Kidney (tissue), 14 donors: ENCODE results near the gene LRFN5. TPM values are rescaled to one million over a fixed set of nuclear protein-coding genes. Genes with fewer than 3 reads are reported as not detected.

Experiments
- DNase-seq, 5 donors: peaks; one replicate each; pipeline ENCODE4 v3.0.0-alpha.2; 2013 to 2020
- FAIRE-seq: peaks from 2 replicates; lab custom pipeline; 2012; peaks lifted over from hg19 to GRCh38; lab: Jason Lieb, UNC
- H3K27ac ChIP-seq, 2 donors: one replicate each; pipeline ENCODE4 v1.7.0; 2013; ENCODE audit warnings: low read depth in 2 of 2, low read length in 2 of 2, inconsistent platforms in 1 of 2
- H3K27me3 ChIP-seq: one replicate; pipeline ENCODE4 v1.7.1; 2013; ENCODE audit warnings: low read length, inconsistent platforms; ENCODE audit not compliant: control insufficient read depth, insufficient read depth
- H3K36me3 ChIP-seq, 3 donors: one replicate each; pipeline versions ENCODE4 v1.7.0 to v1.7.1; 2013; ENCODE audit warnings: low read length in 3 of 3, control low read depth in 1 of 3, inconsistent platforms in 1 of 3; ENCODE audit not compliant: insufficient read depth in 3 of 3, control insufficient read depth in 2 of 3
- H3K4me1 ChIP-seq, 3 donors: one replicate each; pipeline versions ENCODE4 v1.7.0 to v1.7.1; 2013; ENCODE audit warnings: low read length in 3 of 3, inconsistent platforms in 1 of 3, low read depth in 1 of 3; ENCODE audit not compliant: control insufficient read depth in 2 of 3, insufficient read depth in 2 of 3
- H3K4me3 ChIP-seq, 3 donors: one replicate each; pipeline versions ENCODE4 v1.7.0 to v1.8.1; 2013; ENCODE audit warnings: low read length in 3 of 3, control low read depth in 1 of 3, inconsistent platforms in 1 of 3
- H3K9ac ChIP-seq, 3 donors: one replicate each; pipeline versions ENCODE4 v1.7.0 to v1.7.1; 2013; ENCODE audit warnings: low read length in 3 of 3, control low read depth in 1 of 3, inconsistent platforms in 1 of 3
- H3K9me3 ChIP-seq, 3 donors: one replicate each; pipeline versions ENCODE4 v1.7.0 to v1.7.1; 2013; ENCODE audit warnings: low read length in 3 of 3, control low read depth in 1 of 3, inconsistent platforms in 1 of 3; ENCODE audit not compliant: control insufficient read depth in 2 of 3, insufficient read depth in 1 of 3
- CTCF ChIP-seq: IDR thresholded peaks from 3 replicates; pipeline ENCODE4 v1.5.1; 2012; ENCODE audit warnings: mild to moderate bottlenecking, moderate library complexity, borderline replicate concordance; ENCODE audit not compliant: insufficient read depth; ENCODE audit errors: extremely low read depth
- intact Hi-C: fragments of 100-400 bp; cut with DNase I; formaldehyde crosslinking; loops from one replicate; pipeline ENCODE4 v1.11.1; 2022
- polyA plus RNA-seq: library from polyadenylated mRNA; stranded (reverse); fragments of 350-450 nt; fragmentation: Illumina TruSeq; extraction: RNeasy Lipid Tissue Mini Kit (QIAGEN cat#74804); gene quantifications from one replicate; pipeline ENCODE4 v1.2.3, GENCODE V29; 2014; ENCODE audit warnings: low read depth, low replicate concordance; ENCODE audit not compliant: insufficient read depth
- total RNA-seq: library from RNA; stranded (reverse); fragmentation: NEBNext Ultra II Directional; extraction: Animal tissue kit (Norgen Biotek cat#: 25700); gene quantifications from one replicate; pipeline ENCODE4 v1.2.1, GENCODE V29; 2021
- donor health status: control.
- donor health status: control.
- donor health status: control.
- donor health status: control.
- donor health status: control.
- donor health status: DM: yes; HTN: yes; CAD: no.
- donor health status: Normal renal cell carcinoma (clear cell type).

LRFN5 gene
- total and polyA plus RNA-seq, 2 donors from 2014 or later = 1.5 to 2.4 TPM

GRCh38 chr14:41629876-41630275 lies 23.2 kb downstream of the LRFN5 start:
- Histone ChIP-seq H3K9me3 (no peaks in the 10 kb centered on the region), H3K27ac (no peak overlapping the region), H3K9ac (no peak overlapping the region), H3K36me3 (no peaks in the 10 kb centered on the region), H3K4me1 (no peaks in the 10 kb centered on the region), H3K27me3 (no peaks in the 10 kb centered on the region), H3K4me3 (no peak overlapping the region)
- no peak for TF ChIP-seq CTCF
- intact Hi-C loops = no loop called here
- DNase-seq = no peak
- FAIRE-seq = no peak

DNA sequence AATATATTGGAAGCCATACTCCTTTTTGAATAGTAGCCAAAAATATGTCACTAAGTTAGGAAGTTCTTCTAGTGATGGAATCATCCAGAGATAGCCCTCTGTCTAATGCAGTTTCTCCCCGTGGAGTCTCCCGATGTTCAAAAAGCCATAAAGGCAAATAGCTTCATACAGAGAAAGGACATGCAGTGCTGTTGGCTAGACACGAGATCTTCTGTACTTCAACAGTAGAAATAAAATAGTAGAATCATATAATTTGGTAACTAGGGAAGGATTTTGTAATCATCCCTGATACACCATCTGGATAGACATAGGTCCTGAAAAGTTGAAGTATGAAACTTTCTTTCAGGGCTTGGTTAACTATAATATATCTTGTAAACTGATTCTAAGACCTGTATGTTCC lies 27.6 kb downstream of the LRFN5 start:
- intact Hi-C loops = no loop called here
- H3K36me3 ChIP-seq = no peaks in the 10 kb centered on the region
- DNase-seq (no peak), FAIRE-seq (no peak)
- H3K9ac ChIP-seq = no peak overlapping the region
- TF ChIP-seq CTCF = no peak
- H3K4me1 ChIP-seq = no peaks in the 10 kb centered on the region
- H3K9me3 ChIP-seq = no peaks in the 10 kb centered on the region
- no peak overlapping the region for H3K4me3 ChIP-seq
- no peaks in the 10 kb centered on the region for H3K27me3 ChIP-seq
- no peak overlapping the region for H3K27ac ChIP-seq

- no peak overlapping the region for H3K9ac ChIP-seq
- intact Hi-C loops = no loop called here
- no peak overlapping the region for H3K4me3 ChIP-seq
- no peaks in the 10 kb centered on the region for H3K9me3 ChIP-seq
- H3K27me3 ChIP-seq = no peaks in the 10 kb centered on the region
- H3K4me1 ChIP-seq = no peaks in the 10 kb centered on the region
- DNase-seq (no peak), FAIRE-seq (no peak)
- no peaks in the 10 kb centered on the region for H3K36me3 ChIP-seq
- no peak for TF ChIP-seq CTCF
- no peak overlapping the region for H3K27ac ChIP-seq
Measured at GRCh38 chr14:41636492-41637392, 30.1 kb downstream of the LRFN5 start.
